GM21723 (cell line): Measurements from ENCODE around the gene ARL15.

ENCODE experiments used
- ATAC-seq: cut with Tn5 transposase; IDR thresholded peaks from one replicate; pipeline ENCODE4 v1.9.1; 2021; ENCODE audit warnings: mild to moderate bottlenecking, moderate library complexity; ENCODE audit not compliant: unreplicated experiment

The ARL15 gene

DNA sequence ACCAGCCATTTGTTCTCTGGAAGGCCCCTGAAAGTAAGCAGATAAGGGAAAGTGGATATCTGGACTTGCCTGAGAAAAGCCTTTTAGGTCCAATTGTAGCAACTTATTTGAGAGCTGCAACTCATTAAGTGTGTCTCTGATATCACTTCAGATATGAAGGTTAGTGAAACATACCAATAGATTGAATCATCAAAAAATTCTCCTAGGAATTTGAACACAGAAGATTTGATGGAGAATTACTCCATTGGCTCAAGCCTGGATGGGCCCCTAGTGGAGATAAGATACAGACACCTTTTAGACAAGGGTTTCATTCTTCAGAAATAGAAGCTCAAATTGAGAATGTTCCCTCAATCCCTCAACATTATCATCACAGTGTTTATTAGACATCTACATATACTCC is 393.3 kb downstream of the ARL15 start:
- ATAC-seq = no peak

DNA sequence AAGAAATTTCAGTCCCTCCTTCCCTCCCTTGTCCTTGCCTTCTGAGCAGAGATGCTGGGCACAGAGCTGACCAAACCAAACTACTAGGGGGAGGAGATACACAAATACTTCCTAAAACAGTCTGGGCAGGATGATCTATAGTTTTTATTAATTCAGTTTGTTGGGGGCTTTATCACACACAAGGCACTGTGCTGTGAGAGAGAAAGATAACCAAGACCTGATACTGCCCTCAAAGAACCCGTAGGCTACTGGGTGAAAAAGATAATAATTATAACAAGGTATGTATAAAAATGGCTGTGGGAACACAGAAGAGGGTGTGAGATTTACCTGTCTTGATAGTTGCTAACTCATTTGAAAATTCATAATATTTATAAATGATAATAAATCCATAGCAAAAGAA is 395.3 kb downstream of the ARL15 start:
- ATAC-seq = no peak

DNA sequence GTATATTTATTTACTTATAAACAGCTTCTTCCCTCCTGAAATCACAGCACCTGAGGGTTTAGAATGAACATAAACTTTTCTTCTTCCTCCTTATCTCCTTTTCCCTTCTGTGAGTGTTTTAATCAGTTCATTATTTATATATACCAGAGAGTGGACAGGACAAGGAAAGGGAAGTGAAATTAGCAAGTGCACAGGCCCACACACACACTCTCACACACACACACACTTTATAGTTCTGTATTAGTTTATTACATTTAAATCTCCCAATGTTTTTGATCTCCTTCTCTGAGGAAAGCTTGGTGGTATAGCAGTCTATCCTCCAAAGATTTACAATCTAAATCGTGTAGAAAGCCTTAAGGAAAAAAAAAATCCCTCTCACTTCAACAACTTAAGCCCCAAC is 396.4 kb downstream of the ARL15 start:
- ATAC-seq = no peak

DNA sequence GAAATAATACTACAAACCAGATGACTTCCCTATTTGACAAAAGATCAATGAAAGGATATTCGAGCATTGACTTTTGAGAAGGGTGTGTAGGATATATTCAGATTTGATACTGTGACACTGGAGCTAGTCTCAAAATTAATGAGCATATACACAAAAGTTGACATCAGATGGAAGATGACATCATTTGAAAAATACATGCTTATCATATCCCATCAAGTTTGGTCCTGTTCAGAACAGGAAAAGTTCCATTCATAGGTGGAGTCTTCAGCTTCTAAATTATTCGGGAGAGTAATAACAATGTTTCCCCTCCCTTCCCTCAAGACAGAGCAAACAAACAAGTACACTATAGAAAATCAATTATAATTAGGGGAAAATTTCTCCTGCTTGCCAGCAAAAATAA is 401.6 kb downstream of the ARL15 start:
- ATAC-seq = no peak

DNA sequence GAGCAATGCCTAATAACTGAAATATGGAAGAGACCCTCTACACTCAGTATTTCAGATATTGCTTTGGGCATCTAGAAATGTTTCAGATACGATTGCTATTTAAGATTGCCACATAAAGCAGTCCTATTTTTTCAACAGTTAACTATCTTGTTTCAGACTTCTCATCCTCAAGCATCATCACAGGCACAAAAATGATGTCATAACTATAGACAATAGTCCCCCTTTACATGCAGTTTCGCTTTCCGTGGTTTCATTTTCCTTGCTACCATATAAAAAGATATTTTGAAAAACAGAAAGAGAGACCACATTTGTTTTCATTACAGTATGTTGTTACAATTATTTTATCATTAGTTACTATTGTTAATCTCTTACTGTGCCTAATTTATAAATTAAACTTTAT is 402.5 kb downstream of the ARL15 start:
- no peak for ATAC-seq

DNA sequence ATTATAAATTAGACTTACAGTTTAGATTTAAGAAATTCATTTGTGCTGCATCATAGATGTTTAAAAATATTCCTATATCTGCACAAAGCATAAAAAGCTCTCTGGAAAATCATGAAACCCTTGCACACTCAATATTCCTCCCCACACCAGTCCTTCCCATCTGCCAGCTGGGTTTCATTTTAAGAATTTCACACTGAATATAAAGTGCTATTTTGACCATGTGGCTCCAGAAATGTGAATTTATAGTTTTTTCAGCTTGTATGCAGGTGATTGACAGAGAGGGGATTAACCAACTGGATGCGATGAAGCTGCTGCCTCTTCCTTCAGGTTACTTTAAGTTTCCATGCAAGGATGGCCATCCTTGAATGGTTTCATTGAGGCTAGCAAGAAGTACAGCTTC is 403.6 kb downstream of the ARL15 start:
- ATAC-seq = no peak

DNA sequence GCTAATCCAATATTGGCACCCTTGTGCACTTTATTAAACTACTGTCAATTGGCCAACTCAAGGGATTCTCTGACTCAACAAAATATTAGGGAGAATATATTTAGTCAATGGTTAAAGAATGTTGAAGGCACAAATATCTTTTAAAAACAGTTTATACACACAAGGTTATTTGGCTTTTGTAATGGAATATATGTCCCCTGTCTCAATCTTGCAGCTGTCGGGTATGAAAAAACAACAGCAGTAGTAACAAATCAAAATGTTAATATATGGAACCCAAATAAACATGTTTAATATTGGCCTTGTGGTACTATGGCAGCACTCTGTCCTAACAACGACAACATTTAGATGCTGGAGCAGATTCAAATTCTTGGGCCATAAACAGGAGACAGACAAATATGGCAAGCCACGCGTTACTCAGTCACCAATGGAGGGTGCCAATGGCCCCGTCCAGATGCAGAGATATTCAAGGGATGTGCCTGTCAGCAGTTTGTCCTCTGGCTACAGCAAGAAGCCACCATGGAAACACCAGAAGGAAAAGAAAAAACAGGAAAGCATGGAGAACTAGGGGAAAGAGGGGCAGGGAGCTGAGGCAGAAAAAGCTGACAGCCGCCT is 408.0 kb downstream of the ARL15 start:
- ATAC-seq = no peak

DNA sequence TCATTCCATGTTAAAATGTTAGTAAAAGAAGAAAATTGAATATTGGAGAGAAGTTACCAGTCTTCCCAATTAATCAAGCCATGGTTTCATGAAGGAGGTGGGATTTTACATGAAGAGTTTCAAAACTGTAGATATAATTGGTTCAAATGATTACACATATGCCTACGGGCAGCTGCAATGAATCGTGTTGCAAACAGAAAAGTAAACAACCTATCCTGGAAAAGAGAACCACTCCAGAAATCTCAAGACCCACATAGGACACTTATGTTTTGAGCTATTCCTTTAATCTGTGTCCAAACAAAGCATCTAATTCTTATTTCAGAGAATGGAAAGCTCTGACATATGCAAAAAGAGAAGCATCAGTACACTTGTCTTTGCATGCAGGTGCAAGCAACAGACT is 409.7 kb downstream of the ARL15 start:
- ATAC-seq = no peak

DNA sequence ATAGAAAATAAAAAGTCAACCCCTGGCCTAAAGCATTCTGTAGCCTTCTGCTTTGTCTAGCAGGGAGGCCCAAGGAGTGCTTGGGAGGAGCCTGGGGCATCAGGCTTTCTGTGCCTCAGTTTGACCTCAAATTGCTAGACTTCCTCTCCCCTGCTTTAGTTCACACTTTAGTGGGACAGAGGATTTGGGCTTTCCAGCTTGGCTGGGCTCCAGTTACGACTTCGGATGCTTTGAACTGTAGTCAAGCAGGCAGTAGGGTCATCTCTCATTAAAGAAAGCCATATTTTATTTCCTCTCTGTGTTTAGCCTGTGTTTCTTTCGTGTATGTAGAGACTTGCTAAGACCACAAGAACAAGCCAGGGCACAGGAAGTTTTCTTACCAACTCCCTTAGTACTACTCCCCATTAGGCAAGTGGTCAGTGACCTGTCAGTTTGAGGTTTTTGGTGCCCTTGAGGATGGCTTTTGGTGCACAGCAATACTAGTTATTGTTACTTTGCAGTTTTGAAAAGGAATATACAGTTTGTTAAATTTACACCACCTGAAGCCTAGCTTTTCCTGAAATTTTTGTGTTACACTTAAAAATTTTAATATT is 415.2 kb downstream of the ARL15 start:
- no peak for ATAC-seq

DNA sequence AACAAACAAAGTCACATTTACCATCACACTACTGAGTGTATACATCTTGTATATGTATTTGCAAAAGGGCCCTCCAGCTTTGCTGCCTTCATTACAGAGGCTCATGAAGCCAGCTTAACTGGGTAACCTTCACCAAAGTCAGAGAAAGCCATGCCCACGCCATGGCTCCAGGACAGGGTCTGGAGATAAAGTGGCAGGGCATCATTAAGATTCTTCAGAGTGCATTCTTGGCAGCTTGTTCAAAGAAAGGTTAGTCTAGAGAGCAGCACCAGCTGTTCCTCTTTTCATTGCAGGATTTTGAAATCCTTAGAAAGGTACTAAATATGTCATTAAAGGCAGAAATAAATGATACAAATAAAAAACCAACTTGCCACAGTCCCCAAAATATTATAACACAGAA is 416.7 kb downstream of the ARL15 start:
- no peak for ATAC-seq

DNA sequence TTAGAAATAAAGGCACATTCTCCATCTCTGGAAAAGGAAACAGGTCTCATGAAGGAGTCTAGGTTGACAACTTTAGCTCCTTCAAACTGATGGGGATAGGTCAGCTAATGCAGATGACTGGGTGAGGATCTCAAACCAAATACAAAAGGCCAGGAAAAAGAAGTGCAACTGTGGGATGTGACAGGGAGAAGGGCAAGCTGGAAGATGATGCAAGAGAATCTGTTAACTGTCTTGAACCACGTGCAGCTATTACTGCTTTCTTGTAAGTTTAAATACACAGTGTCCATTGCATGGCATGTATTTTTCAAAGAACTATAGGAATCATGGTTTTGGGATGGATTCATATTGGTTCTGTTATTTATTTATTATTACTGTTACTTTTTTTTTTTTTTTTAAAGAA is 418.1 kb downstream of the ARL15 start:
- no peak for ATAC-seq

DNA sequence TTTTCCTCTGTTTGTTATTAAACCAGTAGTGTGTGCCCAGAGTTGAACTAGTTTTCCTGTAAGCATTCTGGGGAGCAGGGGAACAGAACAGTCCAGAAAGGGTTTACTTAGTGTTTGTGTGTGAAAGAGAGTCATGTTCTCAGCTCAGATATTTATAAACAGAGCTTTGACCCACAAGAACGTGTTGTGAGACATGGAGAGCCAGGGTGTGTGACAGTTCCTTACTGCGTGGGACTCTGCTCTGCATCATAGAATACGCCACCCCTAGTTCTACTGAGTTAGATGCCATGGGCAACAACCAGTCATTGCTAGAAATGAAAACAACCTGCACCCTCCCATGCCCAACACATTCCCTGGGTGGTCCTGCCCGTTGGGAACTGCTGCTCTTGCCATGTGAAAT is 419.2 kb downstream of the ARL15 start:
- no peak for ATAC-seq

DNA sequence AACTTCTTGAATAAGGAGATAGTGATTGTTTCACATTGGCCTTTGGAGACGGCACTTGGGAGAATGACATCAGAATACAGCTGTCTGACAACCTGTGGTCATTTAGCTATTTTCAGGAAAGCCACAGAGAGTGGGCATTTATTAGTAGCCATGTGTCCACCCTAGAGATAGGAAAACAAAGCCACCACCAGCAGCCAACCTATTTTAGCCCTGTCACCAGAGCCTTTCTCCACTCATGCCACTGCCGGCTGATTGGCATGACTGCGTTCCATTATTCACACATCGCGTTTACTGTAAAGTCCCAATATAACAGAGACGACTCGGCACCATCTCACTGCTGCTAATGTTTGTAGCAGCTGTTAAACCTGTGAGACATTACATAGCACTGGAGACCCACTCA is 419.9 kb downstream of the ARL15 start:
- no peak for ATAC-seq

DNA sequence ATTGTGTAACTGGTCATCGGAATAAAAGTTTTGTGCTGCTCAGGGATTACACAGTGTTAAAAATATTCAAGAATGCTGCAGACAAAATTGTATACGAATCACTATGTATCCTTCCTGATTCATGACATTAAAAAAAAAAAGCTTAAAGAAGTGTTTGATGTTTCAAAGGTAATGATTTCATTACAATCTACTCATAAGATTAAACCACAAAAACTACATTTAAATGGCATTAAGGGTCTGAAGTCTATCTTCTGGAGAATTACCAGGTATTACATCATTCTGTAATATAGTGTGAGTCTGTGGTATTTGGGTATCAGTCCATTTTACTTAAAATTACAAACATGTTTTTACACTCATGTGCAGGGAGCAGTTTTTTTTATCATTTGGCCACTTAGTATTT is 425.5 kb downstream of the ARL15 start:
- ATAC-seq = no peak

DNA sequence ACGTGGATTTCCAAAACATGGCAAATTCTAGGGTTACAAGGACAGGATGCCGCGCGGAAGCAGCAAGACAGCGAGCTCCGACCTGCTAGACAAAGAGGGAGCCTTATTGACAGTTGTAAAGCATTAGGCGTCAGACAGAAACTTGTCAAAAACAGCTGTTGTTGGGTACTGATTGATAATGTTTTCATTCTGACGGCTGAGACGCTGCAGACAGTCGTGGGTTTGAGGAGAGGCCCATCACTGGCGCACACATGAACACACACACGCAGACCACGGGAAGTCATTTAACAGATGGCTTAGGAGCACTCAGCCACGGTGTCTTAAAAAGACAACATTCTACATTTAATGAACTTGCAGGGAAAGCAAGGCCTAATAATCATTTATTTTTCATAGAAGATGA is 426.0 kb downstream of the ARL15 start:
- no peak for ATAC-seq

DNA sequence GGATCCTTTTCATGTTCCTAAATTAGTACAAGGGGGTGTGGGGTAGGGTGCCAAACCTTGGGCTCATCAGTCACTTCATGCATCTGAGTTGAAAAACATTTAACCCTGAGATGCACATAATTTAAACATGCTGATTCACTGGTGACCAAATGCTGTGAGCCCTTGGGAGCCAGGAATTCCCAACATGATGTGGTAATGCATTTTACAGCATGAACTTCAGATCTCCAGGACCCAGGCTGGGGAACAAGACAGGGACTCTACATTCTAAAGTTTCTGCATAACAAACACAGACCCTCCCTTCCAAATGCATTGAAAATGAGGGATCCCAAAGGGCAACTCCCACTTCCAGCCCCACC is 427.7 kb downstream of the ARL15 start:
- ATAC-seq = no peak

DNA sequence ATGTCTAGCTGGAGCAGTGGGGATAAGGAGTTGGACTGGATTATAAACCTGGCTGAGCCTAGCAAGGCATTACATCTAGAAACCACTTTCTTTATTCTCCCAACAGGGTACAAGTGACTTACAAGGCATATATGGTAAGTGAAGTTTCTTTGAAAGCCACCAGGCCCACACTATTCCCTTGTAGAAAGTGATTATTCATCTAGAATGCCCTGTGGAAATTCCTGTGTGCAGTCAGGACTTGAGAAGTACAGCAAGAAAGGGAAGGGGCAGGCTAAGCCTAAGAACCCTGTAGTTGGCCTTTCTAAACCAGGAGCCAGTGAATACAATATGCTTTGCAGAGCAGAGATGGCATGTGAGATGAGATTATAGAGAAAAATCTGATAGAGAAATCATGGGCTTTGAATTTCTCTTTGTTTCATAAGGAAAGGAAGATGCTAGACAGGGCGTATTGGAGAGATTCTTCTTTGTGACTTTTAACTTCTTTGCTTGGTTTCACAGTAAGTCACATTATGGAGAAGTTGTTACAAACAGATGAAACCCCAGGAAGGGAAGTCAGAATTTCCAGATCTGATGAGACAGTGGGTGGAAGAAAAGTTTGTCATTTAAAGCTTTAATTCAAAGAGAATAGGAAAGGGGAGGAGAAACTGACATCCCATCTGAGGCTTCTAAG is 428.2 kb downstream of the ARL15 start:
- ATAC-seq = no peak

DNA sequence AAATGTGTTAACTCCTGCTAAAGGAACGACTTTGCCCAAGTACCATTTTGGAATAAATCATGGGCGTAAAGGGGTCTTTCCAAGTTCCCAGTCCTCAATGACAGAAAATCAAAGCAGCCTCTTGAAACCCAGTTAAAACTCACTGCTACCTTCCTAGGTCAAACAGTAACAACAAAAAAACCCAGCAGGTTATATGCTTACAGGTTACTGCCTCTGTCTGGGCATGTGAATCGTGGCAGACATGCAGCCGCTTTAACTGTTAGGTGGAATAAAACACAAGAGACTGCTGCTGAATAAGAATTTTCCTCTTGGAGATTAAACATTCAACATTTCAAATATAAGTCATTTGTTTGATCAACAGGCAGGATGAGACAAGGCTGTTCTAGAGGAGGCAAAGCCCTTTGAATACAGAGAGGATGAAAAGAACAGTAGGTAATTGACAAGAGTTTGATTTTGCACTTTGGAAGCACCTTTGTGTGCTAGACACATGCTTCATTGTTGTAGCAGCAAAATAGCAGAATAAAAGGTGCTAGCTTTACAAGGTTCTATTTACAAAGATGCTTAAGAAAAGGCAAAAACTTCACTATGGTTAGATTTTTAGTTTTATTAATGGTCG is 430.6 kb downstream of the ARL15 start:
- no peak for ATAC-seq

DNA sequence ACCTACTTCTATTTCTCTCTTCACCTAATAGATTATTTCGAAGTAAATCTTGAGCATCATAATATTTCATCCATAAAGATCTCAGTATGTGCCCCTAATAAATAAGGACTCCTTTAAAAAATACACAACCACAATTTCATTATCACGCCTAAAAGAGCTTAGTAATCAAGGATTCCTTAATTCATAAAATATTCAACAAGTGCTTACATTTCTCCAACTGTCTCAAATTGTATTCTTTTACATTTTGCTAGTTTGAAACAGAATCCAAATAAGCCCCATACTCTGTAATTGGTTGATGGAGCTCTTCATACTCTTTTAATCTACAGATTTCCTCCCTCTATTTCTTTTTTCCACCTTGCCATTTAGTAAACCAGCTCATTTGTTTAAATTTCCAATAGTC is 432.4 kb downstream of the ARL15 start:
- ATAC-seq = no peak

DNA sequence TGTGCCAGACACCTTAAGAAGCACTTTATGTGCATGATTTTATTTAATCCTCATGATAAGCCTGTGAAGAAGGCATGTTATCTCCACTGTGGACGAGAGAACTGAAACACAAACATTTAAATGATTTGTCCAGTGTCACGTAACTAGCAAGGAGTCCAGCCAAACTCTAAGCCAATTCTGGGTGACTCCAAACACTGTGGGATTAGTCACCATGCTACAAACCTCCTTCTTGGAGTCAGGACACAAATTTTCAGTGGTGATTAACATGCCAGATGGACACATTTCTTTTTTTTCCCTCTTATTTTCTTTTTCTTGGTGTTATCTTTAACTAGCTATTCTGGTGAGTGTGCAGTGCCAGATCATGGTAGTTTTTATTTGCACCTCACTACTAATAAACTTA is 433.1 kb downstream of the ARL15 start:
- no peak for ATAC-seq

DNA sequence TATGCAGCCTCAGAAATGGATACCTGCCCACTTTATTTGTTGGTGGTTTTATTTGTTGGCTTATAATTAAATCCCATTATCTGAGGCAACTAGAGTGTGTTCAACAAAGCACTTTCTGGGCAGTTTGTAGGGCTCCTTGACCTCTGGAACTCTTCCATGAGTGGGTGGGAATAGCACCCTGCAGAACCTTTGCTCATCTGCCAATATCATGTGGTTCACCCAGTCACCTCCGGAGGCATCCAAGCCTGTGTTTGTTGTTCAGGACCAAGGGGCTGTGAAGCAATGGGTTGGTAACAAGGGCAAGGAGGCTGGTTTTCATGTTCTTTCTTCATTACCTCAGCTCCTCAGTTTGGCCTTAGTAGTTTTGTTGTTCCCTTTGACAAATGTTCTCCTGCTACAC is 436.0 kb downstream of the ARL15 start:
- no peak for ATAC-seq

DNA sequence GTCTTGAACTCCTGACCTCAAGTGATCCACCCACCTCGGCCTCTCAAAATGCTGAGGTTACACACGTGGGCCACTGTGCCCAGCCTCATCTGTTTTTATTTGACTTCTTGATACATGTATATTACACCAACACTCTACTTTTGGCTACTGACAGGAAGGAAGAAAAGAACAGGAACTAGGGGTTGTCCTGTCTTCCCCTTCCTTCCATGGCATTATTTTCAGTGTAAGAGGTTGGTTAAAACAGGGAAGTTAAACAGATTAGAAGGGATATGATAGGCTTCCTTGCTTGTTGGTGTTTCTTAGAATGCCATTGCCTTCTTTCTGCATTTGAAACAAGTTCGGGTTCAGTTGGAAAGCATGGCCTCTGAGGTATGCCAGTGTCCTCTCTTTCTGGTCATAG is 437.1 kb downstream of the ARL15 start:
- ATAC-seq = no peak
